Dermis blood vessel endothelial cell (primary cell): ENCODE measurements around the gene JUP. TPM values are rescaled to one million over a fixed set of nuclear protein-coding genes. Genes with fewer than 3 reads are reported as not detected.
A peak's percentile ranks its signal among the peaks of the same experiment; 100 is the strongest.

Experiments
- DNase-seq: peaks from one replicate; pipeline ENCODE4 v3.0.0; 2010
- total RNA-seq: library from RNA; depleted of rRNA; stranded (reverse); fragments of >200 nt; gene quantifications from 2 replicates; pipeline ENCODE4 v1.2.3, GENCODE V29; 2014

JUP gene
- total RNA-seq, 1 donor from 2014 or later = 416 TPM

GRCh38 chr17:41750862-41751261, 35.6 kb downstream of the JUP start:
- DNase-seq = no peak

DNA sequence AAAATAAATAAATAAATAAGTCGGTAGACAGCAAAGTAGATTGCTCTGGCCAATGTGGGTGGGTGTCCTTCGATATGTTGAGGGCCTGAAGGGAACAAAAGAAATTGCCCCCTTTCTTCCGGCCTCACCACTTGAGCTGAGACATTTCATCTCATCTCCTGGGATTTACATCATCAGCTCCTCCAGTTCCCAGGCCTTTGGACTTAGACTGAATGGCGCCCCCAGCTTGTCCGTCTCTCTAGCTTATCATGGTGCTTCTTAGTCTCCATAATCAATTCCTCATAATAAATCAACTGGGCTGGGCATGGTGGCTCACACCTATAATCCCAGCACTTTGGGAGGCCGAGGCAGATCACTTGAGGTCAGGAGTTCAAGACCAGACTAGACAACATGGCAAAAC, 38.2 kb downstream of the JUP start:
- no peak for DNase-seq

- DNase-seq = no peak
Observed at GRCh38 chr17:41741709-41742108, 44.8 kb downstream of the JUP start.

GRCh38 chr17:41740506-41740905, 46.0 kb downstream of the JUP start:
- DNase-seq = no peak

DNA sequence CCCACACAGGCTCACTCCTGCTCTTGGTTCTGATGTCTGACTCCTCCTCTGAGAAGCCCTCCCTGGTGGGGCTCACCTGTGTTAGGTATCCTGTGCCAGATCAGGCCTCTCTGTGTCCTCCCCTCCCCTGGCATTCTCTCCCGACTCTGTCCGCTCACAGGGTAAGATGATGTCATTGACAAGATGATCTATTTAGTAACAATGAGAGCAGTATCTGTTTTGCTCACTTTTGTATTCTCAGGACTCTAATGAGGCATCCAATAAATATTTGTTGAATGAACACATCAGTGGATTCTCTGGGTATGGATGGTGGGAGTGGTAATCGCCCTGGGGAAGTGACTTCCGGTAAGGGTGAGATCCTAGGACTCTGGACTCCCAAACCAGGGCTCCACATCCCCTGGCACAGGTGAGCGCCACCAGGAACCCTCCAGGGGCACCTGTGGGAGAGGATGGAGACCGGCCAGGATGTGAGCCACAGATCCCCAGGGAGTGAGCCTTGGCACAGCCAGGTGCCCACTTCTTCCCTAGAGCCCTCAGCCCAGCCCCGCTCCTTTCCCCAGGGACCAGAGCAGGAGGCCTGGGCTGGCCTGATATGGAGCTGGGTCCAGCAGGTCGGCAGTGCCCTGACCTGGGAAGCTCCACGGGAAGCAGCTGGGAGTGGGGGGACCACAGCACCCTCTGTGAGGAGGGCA, 46.7 kb downstream of the JUP start:
- no peak for DNase-seq

GRCh38 chr17:41738801-41739112, 47.8 kb downstream of the JUP start:
- DNase-seq = no peak

DNA sequence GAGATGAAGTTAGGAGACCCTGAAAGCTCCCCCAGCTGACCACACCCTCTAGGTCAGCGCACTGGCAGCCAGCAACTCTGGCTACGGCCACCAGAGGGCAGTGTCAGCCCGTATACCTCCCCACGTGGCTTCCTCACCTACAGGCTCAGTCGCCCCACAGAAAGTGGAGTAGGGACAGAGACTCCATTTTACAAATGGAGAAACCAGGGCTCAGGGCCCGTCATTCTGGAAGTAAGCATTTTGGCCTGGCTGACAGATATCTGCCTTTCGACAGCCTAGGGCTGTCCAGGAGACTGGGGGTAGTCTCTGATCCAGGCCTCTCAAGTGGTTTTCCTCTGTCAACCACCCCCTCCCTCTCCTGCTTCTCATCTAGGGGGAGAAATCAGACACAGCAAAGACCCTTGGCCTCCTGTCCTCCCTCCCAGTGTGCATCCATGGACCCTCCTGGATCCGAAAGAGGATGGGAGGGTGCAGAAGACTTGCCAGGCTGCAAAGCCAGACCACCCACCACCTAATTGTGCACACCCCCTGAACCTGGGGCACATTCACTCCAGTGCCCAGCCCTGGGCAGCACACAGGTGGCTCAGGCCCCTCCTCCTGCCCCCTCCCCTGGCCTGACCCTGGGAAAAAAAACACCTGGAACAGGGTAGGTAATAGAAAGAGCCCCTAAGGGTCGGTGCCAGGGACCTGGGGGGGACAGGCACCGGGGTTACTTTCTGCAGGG, 48.3 kb downstream of the JUP start:
- DNase-seq = peak; percentile 87

DNA sequence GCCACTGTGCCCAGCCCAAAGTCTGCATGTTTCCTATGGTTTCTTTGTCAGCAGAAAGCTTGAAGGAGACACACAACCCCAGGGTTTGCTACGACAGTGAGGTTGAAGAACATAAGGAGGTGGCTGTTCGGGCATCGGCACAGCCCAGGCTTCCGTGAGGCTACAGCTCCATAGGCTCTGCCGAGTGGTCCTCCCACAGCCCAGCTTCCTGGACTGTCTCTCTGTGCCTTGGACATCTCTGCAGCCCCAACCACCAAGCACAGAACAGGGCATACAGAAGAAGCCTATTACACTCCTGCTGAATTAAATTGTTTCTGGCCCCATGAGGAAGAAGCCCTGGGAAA, 48.9 kb downstream of the JUP start:
- DNase-seq = no peak

- DNase-seq = no peak
Observed at GRCh38 chr17:41736983-41737679, 49.4 kb downstream of the JUP start.

DNA sequence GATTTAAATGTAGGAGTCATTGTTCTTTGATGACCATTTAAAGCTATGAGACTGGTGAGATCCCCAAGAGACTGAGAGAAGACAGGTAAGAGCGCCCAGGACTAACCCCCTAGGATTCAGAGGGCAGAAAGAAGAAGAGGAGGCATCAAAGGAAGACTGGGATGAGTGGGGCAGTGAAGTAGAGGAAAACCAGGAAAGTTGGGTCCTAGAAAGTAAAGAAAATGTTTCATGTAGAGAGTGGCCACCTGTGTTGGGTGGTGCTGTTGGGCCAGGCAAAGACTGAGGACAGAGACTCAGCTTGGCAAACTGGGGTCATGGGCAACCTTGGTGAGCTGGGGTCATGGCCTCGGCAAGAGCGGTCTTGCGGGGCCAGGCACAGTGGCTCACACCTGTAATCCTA, 50.8 kb downstream of the JUP start:
- DNase-seq = no peak

DNA sequence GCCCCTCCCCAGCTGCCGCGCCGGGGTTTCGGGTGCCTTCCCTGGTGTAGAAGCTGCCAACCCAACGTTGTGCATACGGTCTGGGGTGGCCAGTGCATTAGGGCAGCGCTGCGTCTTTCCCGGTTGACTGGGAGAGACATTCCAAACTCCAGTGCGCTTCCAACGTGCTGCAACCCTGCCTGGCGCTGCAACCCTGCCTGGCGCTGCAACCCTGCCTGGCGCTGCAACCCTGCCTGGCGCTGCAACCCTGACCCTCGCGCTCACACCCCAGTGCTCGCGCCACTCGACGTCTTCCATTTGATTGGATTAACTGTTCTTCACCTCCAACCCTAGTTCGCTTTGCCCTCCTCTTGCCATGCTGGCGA, 51.6 kb downstream of the JUP start:
- no peak for DNase-seq

DNA sequence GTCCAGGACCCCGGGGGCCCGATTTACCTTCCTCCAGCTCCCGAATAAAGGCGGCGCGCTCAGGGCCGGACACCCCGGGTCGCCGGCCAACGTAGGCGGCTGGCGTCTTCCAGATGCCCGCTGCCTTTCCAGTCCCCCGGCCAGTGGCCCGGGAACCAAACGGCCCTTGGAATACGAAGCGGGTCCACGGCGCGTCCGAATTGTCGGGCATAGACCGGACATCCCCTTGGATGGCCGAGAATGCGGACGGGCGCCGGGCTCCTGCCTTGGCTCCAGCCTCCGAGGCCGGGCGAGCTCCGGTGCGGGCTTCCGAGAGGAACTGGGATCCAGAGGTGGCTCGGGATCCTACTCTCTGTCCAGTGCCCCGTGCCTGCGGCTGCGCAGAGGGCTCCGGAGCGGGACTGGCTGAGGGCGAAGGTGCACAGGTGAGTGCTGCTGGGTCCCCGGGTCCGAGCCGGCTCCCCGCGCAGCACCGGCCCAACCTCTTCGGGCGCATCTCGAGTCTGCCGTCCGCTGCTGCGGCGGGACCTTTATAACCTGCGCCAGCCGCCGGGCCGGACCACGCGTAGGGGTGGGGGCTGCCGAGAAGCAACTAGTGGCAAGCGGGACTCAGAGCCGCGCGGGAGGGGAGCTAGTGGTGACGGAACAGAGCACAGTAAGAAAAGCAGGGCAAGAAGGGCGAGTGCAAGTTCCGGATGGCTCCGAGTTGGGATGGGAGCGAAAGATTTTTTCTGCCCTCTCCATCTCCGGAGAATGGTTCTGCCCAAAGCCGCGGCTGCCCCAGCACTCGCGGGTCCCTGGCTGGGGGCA, 52.2 kb downstream of the JUP start, which contains the start of gene HAP1:
HAP1 (minus strand) TSS at position 505 of the 810 bp plus-strand sequence; CDS start at position 496, 9 bp downstream.
- peak; percentile 38 for DNase-seq

DNA sequence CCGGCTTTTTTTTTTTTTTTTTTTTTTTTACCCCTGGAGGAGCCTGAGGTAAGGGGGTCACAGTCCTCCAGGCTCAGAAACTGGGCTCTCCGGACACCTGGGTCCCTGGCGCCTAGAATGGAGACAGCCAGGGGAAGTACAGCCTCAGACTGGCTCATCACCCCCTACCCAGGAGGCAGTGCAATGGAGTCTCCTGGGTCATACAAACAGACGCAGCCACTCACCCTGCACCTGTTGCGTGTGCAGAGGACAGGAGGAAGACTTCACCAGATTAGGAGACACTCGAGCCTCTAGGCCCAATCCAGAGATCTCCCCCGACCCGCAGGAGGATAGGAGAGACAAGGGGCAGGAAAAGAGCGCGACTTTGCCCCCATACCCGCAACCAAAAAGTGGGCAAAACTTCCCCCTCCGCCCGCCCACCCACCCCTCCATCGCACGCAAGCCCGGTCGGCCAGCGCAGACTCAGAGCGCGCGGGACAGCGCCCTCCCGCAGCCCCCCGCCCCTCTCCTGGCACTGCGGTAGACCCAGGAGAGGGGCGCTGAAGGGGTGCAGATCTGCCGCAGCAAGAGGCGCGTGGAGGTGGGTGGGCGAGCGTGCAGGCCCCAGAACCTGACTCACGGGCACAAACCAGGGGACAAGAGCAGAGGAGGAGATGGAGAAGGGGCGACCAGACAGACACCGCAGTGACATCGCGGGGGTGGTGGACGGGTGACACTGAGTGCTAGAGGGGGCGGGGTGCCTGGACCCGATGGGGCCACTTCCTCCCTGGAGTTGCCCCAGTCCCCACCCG, 53.0 kb downstream of the JUP start:
- DNase-seq = no peak

DNA sequence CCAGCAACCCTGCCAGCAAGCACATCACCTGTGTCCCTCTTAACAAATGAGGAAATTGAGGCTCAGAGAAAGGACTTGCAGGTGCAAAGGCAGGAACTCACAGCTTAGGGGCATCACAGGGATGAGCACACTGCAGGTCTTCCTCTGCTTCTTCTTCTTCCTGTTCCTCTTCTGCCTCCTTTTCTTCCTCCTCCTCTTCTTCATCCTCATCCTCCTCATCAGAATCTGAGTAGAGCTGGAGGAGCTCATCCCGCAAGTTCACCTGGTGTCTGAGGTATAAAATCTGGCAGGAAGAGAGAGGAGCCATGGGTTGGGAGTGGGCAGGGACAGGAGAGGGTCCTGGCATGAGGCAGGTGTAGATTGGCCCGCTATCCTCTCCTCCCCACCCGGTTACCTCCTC, 54.7 kb downstream of the JUP start:
- no peak for DNase-seq

GRCh38 chr17:41730479-41730878, 56.0 kb downstream of the JUP start:
- DNase-seq = no peak

DNA sequence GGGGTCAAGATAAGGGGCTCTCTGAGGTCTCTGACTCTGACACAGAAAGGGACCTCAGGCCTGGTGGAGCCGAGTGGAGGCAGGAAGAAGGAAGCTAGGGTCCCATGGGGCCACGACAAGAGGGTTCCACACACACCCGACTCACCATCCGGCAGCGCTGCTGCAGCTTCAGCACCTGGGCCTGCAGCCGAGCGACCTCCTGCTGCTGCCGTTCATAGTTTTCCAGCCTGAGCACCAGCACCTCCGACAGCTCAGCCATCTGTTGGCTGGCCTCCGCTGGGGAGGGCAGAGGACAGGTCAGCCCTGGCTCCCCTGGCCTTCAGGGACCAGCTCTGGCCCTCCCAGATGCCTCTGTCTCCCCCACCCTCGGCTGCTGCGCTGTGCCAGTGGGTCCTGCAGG, 58.5 kb downstream of the JUP start:
- no peak for DNase-seq

DNA sequence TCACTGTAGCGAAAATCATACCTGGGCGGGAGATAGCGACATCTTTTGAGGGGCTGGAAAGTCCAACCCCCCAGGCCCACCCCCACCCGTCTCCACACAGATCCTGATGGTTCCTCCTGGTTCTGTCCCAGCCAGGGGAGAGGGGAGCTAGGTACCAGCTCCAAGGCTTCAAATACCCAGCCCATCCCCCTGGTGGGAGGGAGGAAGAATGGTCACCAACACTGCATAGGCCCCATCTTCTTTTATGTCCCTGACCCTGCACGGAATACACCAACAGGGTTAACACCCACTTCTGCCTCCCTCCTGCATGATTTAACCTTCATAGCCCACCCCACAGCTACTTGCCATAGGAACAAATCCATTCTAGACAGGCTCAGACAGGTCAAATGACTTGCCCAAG, 61.4 kb downstream of the JUP start:
- no peak for DNase-seq

DNA sequence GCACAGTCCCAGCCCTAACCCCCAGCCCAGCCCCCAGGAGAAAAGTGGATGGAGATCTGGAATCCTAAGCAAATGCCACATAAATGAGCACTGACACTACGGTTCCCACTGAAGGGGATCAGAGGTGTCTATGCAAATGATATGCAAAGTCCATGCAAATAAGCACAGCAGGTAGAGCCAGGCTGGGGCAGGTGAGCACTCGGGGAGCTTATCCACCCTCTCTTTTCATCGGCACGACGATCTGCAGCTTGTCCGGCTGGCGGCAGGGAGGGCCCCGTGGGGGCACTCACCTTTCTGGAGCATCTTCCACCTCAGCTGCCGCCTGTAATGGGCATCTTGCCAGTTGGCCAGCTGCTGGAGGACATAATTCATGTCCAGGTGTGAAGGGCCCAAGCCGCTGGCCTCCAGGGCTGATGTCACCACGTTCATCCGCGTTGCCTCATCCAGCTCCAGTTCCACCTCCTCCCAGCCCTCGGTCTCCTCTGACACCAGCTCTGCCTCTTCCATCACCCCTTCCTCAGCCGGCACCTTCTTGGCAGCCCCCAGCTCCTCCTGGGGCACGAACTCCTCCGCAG, 61.9 kb downstream of the JUP start:
- no peak for DNase-seq

DNA sequence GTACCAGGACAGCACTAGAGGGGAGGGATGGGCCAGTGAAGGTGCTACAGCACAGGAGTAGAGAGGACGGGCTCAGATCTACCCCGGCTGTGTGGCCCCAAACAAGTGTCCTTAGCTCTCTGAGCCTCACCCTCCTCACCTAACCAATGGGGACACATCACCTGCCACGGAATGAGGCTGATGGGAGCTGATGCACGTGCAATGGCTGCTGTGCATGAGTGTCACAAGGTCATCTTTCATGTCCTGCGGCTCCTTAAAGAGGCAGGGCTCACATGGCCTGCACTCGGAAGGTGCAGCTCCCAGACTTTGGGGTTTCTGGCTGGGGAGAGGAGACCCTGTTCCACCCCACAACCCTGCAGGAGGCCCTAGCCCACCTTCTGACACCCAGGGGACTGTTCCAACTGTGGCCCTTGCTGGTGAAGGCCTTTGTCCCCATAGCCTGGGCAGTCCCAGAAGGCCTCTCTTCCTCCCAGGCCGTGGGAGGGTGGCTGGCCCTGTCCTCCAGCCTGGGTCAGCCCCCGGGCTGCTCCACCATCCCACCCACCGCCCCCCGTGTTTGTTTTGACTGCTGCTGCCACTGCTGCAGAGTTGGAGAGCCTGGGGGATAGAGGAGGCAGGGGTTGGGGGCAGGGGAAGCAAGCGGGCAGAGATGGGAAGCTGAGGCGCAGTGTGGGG, 62.6 kb downstream of the JUP start:
- no peak for DNase-seq

GRCh38 chr17:41722231-41722630, 64.3 kb downstream of the JUP start:
- DNase-seq = no peak

- DNase-seq = no peak
Observed at GRCh38 chr17:41718287-41718645, 68.2 kb downstream of the JUP start.
